HCT116 (cell line): ENCODE measurements around the gene FOXF1. TPM values are rescaled to one million over a fixed set of nuclear protein-coding genes. Genes with fewer than 3 reads are reported as not detected.

Source experiments
- ATAC-seq: fragments of 200-7000 bp; cut with Tn5 transposase; 2 replicates; pipeline ENCODE4 v1.9.1; 2020; ENCODE audit warnings: mild to moderate bottlenecking, moderate library complexity
- BruUV-seq: library from RNA; stranded (reverse); fragments of 400-500 nt; replicated peaks from 2 replicates; lab custom pipeline; 2021; lab: Mats Ljungman, UMichigan
- CTCF ChIA-PET: fragments of 300-600 bp; sonication (Branson Sonifier 250); formaldehyde crosslinking; loops from one replicate; lab custom pipeline; 2021; ENCODE audit warnings: antibody characterized with exemption; lab: Charles Lee
- POLR2A ChIA-PET: fragments of 300-600, 350-600 bp; sonication (Branson Sonifier 250); formaldehyde crosslinking; loops from one replicate; lab custom pipeline; 2021; ENCODE audit warnings: antibody characterized with exemption; lab: Charles Lee
- RAD21 ChIA-PET, 2 experiments: fragments of 300-600 bp; sonication (Branson Sonifier 250); formaldehyde crosslinking; loops; one replicate each; lab custom pipeline; 2023; ENCODE audit warnings: low total read pairs in 2 of 2; ENCODE audit not compliant: uncharacterized antibody in 2 of 2, unreplicated experiment in 2 of 2, low non-redundant PET in 1 of 2; lab: Charles Lee
- DNase-seq: peaks from one replicate; pipeline ENCODE4 v3.0.0-alpha.2; 2010; ENCODE audit warnings: low read depth, low spot score
- H2AFZ ChIP-seq: fragments of 200-600 bp; shearing (Covaris generic), sonication (generic); 2 replicates; pipeline ENCODE4 v1.6.1; 2017; ENCODE audit warnings: low read depth, mixed run types, mixed read lengths, antibody characterized with exemption, low read length; ENCODE audit not compliant: poor library complexity, severe bottlenecking
- H3K27ac ChIP-seq: 2 replicates; pipeline ENCODE4 v1.5.1; 2012; ENCODE audit warnings: low read depth, low read length
- H3K27me3 ChIP-seq: fragments of 200-600 bp; sonication (generic); 2 replicates; pipeline ENCODE4 v1.6.1; 2016; ENCODE audit warnings: mixed run types, low read length, mixed read lengths; ENCODE audit not compliant: insufficient read depth
- H3K36me3 ChIP-seq, 2 experiments: fragments of 200-500 bp in 1 of 2; fragments of 200-600 bp in 1 of 2; sonication (Bioruptor generic) in 1 of 2; sonication (generic) in 1 of 2; 2 replicates each; pipeline versions ENCODE4 v1.5.1 to v1.6.1; 2014 to 2016; ENCODE audit warnings: low read length in 2 of 2, inconsistent platforms in 1 of 2, mixed read lengths in 1 of 2, mixed run types in 1 of 2; ENCODE audit not compliant: insufficient read depth in 2 of 2, control insufficient read depth in 1 of 2
- H3K4me1 ChIP-seq, 2 experiments: fragments of 200-600 bp in 1 of 2; sonication (generic) in 1 of 2; 2 replicates each; pipeline versions ENCODE4 v1.5.1 to v1.6.1; 2012 to 2017; ENCODE audit warnings: low read length in 2 of 2, inconsistent platforms in 1 of 2, mild to moderate bottlenecking in 1 of 2, mixed read lengths in 1 of 2, mixed run types in 1 of 2, moderate library complexity in 1 of 2; ENCODE audit not compliant: insufficient read depth in 2 of 2, control insufficient read depth in 1 of 2
- H3K4me2 ChIP-seq: fragments of 200-600 bp; sonication (generic); 2 replicates; pipeline ENCODE4 v1.6.1; 2017; ENCODE audit warnings: mixed run types, low read length, mixed read lengths
- H3K4me3 ChIP-seq, 2 experiments: fragments of 200-600 bp in 1 of 2; sonication (generic) in 1 of 2; replicated peaks in 1 of 2; 2 replicates each; pipeline ENCODE4 v1.5.1; 2011 to 2016; ENCODE audit warnings: low read length in 2 of 2, control low read depth in 1 of 2, low read depth in 1 of 2, mild to moderate bottlenecking in 1 of 2, mixed read lengths in 1 of 2, mixed run types in 1 of 2
- H3K79me2 ChIP-seq: fragments of 200-600 bp; sonication (generic); 2 replicates; pipeline ENCODE4 v1.6.1; 2017; ENCODE audit warnings: mild to moderate bottlenecking, mixed run types, low read length, moderate library complexity, mixed read lengths; ENCODE audit not compliant: insufficient read depth
- H3K9ac ChIP-seq: fragments of 200-600 bp; sonication (generic); 2 replicates; pipeline ENCODE4 v1.6.1; 2016; ENCODE audit warnings: low read length, mixed read lengths
- H3K9me2 ChIP-seq: fragments of 200-600 bp; sonication (generic), shearing (Covaris generic); 2 replicates; pipeline ENCODE4 v1.6.1; 2017; ENCODE audit warnings: mixed run types, mild to moderate bottlenecking, moderate library complexity; ENCODE audit not compliant: insufficient read depth
- H3K9me3 ChIP-seq, 2 experiments: fragments of 200-500 bp in 1 of 2; fragments of 200-600 bp in 1 of 2; sonication (Bioruptor generic) in 1 of 2; sonication (generic) in 1 of 2; 2 replicates each; pipeline ENCODE4 v1.6.1; 2014 to 2017; ENCODE audit warnings: low read length in 2 of 2, mixed read lengths in 2 of 2, inconsistent platforms in 1 of 2, low read depth in 1 of 2, mild to moderate bottlenecking in 1 of 2, mixed run types in 1 of 2, moderate library complexity in 1 of 2; ENCODE audit not compliant: control insufficient read depth in 1 of 2, insufficient read depth in 1 of 2
- H4K20me1 ChIP-seq: fragments of 200-600 bp; sonication (generic), shearing (Covaris generic); 2 replicates; pipeline ENCODE4 v1.6.1; 2017; ENCODE audit warnings: mixed run types, mild to moderate bottlenecking, moderate library complexity; ENCODE audit not compliant: insufficient read depth
- ATF3 ChIP-seq: IDR thresholded peaks from 2 replicates; pipeline ENCODE4 v1.6.1; 2012
- CBX3 ChIP-seq: IDR thresholded peaks from 2 replicates; pipeline ENCODE4 v1.6.1; 2012; ENCODE audit warnings: low read depth
- CEBPB ChIP-seq: IDR thresholded peaks from 2 replicates; pipeline ENCODE4 v1.6.1; 2012; ENCODE audit warnings: low read depth
- EGR1 ChIP-seq: IDR thresholded peaks from 2 replicates; pipeline ENCODE4 v1.6.1; 2012; ENCODE audit warnings: low read depth
- ELF1 ChIP-seq: IDR thresholded peaks from 2 replicates; pipeline ENCODE4 v1.6.1; 2012; ENCODE audit warnings: low read depth, borderline replicate concordance
- EZH2phosphoT487 ChIP-seq: fragments of 200-600 bp; IDR thresholded peaks from 2 replicates; pipeline ENCODE4 v1.6.1; 2018; ENCODE audit warnings: antibody characterized with exemption, borderline replicate concordance
- FOSL1 ChIP-seq: IDR thresholded peaks from 2 replicates; pipeline ENCODE4 v1.6.1; 2012; ENCODE audit warnings: low read depth
- MAX ChIP-seq: IDR thresholded peaks from 2 replicates; pipeline ENCODE4 v1.6.1; 2012
- POLR2A ChIP-seq: IDR thresholded peaks from 2 replicates; pipeline ENCODE4 v1.7.0; 2011; ENCODE audit warnings: borderline replicate concordance; ENCODE audit not compliant: insufficient read depth, insufficient read length; ENCODE audit errors: extremely low read depth
- POLR2AphosphoS5 ChIP-seq: IDR thresholded peaks from 2 replicates; pipeline ENCODE4 v1.6.1; 2011; ENCODE audit warnings: mild to moderate bottlenecking, low read depth, low read length, moderate library complexity
- RAD21 ChIP-seq: IDR thresholded peaks from 2 replicates; pipeline ENCODE4 v1.6.1; 2012; ENCODE audit warnings: low read depth, mild to moderate bottlenecking
- SIN3A ChIP-seq: IDR thresholded peaks from 2 replicates; pipeline ENCODE4 v1.6.1; 2012; ENCODE audit warnings: low read depth
- SRF ChIP-seq: IDR thresholded peaks from 2 replicates; pipeline ENCODE4 v1.6.1; 2012; ENCODE audit warnings: low read depth
- TCF7L2 ChIP-seq: IDR thresholded peaks from 2 replicates; pipeline ENCODE4 v1.7.0; 2011; ENCODE audit warnings: borderline replicate concordance, inconsistent platforms; ENCODE audit not compliant: insufficient read depth, insufficient read length; ENCODE audit errors: extremely low read depth
- YY1 ChIP-seq: IDR thresholded peaks from 2 replicates; pipeline ENCODE4 v1.6.1; 2011; ENCODE audit warnings: low read length, low read depth, moderate library complexity, mild to moderate bottlenecking; ENCODE audit not compliant: insufficient replicate concordance; ENCODE audit errors: extremely low read depth
- ZBTB33 ChIP-seq: IDR thresholded peaks from 2 replicates; pipeline ENCODE4 v1.6.1; 2011; ENCODE audit warnings: mild to moderate bottlenecking, low read length, moderate library complexity; ENCODE audit not compliant: insufficient replicate concordance; ENCODE audit errors: extremely low read depth
- ZNF274 ChIP-seq: fragments of 200-500 bp; sonication (Bioruptor generic); IDR thresholded peaks from 2 replicates; pipeline ENCODE4 v1.6.1; 2014; ENCODE audit warnings: mild to moderate bottlenecking, low read depth, low read length, inconsistent platforms
- intact Hi-C: fragments of 100-400 bp; cut with micrococcal nuclease; formaldehyde crosslinking; loops from 2 replicates; pipeline ENCODE4 v1.10.0; 2022
- total RNA-seq: library from RNA; stranded (reverse); gene quantifications from one replicate; pipeline ENCODE4 v1.2.1, GENCODE V29; 2021; ENCODE audit not compliant: unreplicated experiment

Gene FOXF1
- total RNA-seq, 1 experiment from 2014 or later, result 2.4 TPM

- H3K9ac ChIP-seq, result no peak overlapping the region
- no peaks in the 10 kb centered on the region for H3K79me2 ChIP-seq
- no peak overlapping the region for H3K4me3 ChIP-seq
- H4K20me1 ChIP-seq, result no peaks in the 10 kb centered on the region
- CTCF ChIA-PET, result no interaction called here
- peaks cover 40% of the 10 kb centered on the region for H3K27me3 ChIP-seq
- H3K9me3 ChIP-seq, result no peaks in the 10 kb centered on the region
- no peak for TF ChIP-seq YY1
- no peak for TF ChIP-seq MAX
- TF ChIP-seq RAD21, result no peak
- TF ChIP-seq POLR2AphosphoS5, result no peak
- TF ChIP-seq CEBPB, result no peak
- TF ChIP-seq SIN3A, result no peak
- no peak for TF ChIP-seq ZBTB33
- no peak for TF ChIP-seq CBX3
- TF ChIP-seq ATF3, result no peak
- TF ChIP-seq ELF1, result no peak
- TF ChIP-seq FOSL1, result no peak
- TF ChIP-seq SRF, result no peak
- no peak for TF ChIP-seq EZH2phosphoT487
- TF ChIP-seq EGR1, result no peak
- TF ChIP-seq ZNF274, result no peak
- TF ChIP-seq TCF7L2, result no peak
- no peak for TF ChIP-seq POLR2A
- no TSS peak for BruUV-seq
- DNase-seq, result no peak
- H3K27ac ChIP-seq, result no peak overlapping the region
- intact Hi-C loops, result no loop called here
- ATAC-seq, result no peak
- no peaks in the 10 kb centered on the region for H3K9me2 ChIP-seq
- H2AFZ ChIP-seq, result no peak overlapping the region
- RAD21 ChIA-PET, result no interaction called here
- H3K36me3 ChIP-seq, result no peaks in the 10 kb centered on the region
- H3K4me1 ChIP-seq, result peaks cover 0 to 5% of the 10 kb centered on the region in 2 experiments; a peak in 1 of 4 replicates
- no peak overlapping the region for H3K4me2 ChIP-seq
- POLR2A ChIA-PET, result no interaction called here
Observed at GRCh38 chr16:86498155-86498670, 12.1 kb upstream of the FOXF1 start.
